HepG2 (cell line): Measurements from ENCODE around the gene PDILT. TPM values are rescaled to one million over a fixed set of nuclear protein-coding genes. Genes with fewer than 3 reads are reported as not detected.

Experiments used
- ARID3A ChIP-seq: IDR thresholded peaks from 2 replicates; pipeline ENCODE4 v1.6.1; 2012; ENCODE audit warnings: low read depth, low read length, improper control_type of control experiment
- ATAD3A ChIP-seq: sonication (generic); formaldehyde crosslinking; IDR thresholded peaks from 2 replicates; pipeline ENCODE4 v1.4.0; 2020; ENCODE audit warnings: missing genetic modification reagents
- CAMTA2 ChIP-seq: sonication (generic); formaldehyde crosslinking; IDR thresholded peaks from 2 replicates; pipeline ENCODE4 v1.4.0; 2020; ENCODE audit warnings: mild to moderate bottlenecking, missing genetic modification reagents, borderline replicate concordance
- DMAP1 ChIP-seq: IDR thresholded peaks from 2 replicates; pipeline ENCODE4 v1.6.1; 2016
- HMG20B ChIP-seq: conservative IDR thresholded peaks from 2 replicates; pipeline ENCODE4 v1.6.1; 2016; ENCODE audit warnings: missing genetic modification reagents, missing compliant biosample characterization
- MED13 ChIP-seq: sonication (generic); formaldehyde crosslinking; IDR thresholded peaks from 2 replicates; pipeline ENCODE4 v1.5.0; 2020; ENCODE audit warnings: missing genetic modification reagents
- MTF2 ChIP-seq: sonication (generic); formaldehyde crosslinking; IDR thresholded peaks from 2 replicates; pipeline ENCODE4 v1.5.0; 2020; ENCODE audit warnings: missing genetic modification reagents, borderline replicate concordance
- NR2C2 ChIP-seq: sonication (generic); formaldehyde crosslinking; IDR thresholded peaks from 2 replicates; pipeline ENCODE4 v1.4.0; 2020; ENCODE audit warnings: missing genetic modification reagents, mild to moderate bottlenecking, moderate library complexity, borderline replicate concordance
- SMARCC2 ChIP-seq: fragments of 450-650 bp; IDR thresholded peaks from 2 replicates; pipeline ENCODE4 v1.6.1; 2017; ENCODE audit warnings: antibody characterized with exemption, mild to moderate bottlenecking
- SNAPC4 ChIP-seq: sonication (generic); formaldehyde crosslinking; IDR thresholded peaks from 2 replicates; pipeline ENCODE4 v1.4.0; 2020; ENCODE audit warnings: mild to moderate bottlenecking, missing genetic modification reagents
- TARDBP ChIP-seq: sonication (generic); formaldehyde crosslinking; IDR thresholded peaks from 2 replicates; pipeline ENCODE4 v1.8.0; 2022; ENCODE audit warnings: mild to moderate bottlenecking, missing genetic modification reagents
- ZBTB14 ChIP-seq: sonication (generic); formaldehyde crosslinking; IDR thresholded peaks from 2 replicates; pipeline ENCODE4 v1.4.0; 2020; ENCODE audit warnings: missing genetic modification reagents
- ZFP82 ChIP-seq: sonication (generic); formaldehyde crosslinking; IDR thresholded peaks from 2 replicates; pipeline ENCODE4 v1.5.1; 2020; ENCODE audit warnings: mild to moderate bottlenecking, missing genetic modification reagents, borderline replicate concordance
- ZNF503 ChIP-seq: sonication (generic); formaldehyde crosslinking; IDR thresholded peaks from 2 replicates; pipeline ENCODE4 v1.4.0; 2020; ENCODE audit warnings: missing genetic modification reagents
- ZNF639 ChIP-seq: conservative IDR thresholded peaks from 2 replicates; pipeline ENCODE4 v1.6.1; 2018; ENCODE audit warnings: missing genetic modification reagents
- ZNF878 ChIP-seq: sonication (generic); formaldehyde crosslinking; IDR thresholded peaks from 2 replicates; pipeline ENCODE4 v1.8.1; 2023; ENCODE audit warnings: mild to moderate bottlenecking, missing genetic modification reagents, moderate library complexity
- polyA plus RNA-seq, 8 experiments: library from polyadenylated mRNA; depleted of rRNA in 3 of 8; stranded (reverse) in 7 of 8; unstranded in 1 of 8; fragments of >200 nt; fragmentation: Illumina TruSeq in 4 of 8; extraction: Trizol in 4 of 8; gene quantifications; 2 replicates each; pipeline versions ENCODE4 v1.2.1 to v1.2.3, GENCODE V29; 2011 to 2016; ENCODE audit warnings: low read depth in 4 of 8, missing spikeins in 1 of 8, mixed read lengths in 1 of 8; ENCODE audit not compliant: insufficient read depth in 1 of 8
- total RNA-seq, 5 experiments: library from RNA; depleted of rRNA; stranded (reverse); fragments of >200 nt; fragmentation: Illumina TruSeq; extraction: Trizol; gene quantifications; 2 replicates each; pipeline ENCODE4 v1.2.3, GENCODE V29; 2016; ENCODE audit warnings: low read depth in 1 of 5

PDILT gene
- total and polyA plus RNA-seq, 2 of the 13 experiments (the other 11 are each of a cell fraction or from before 2014, with no cell fraction given), result not detected

GRCh38 chr16:20424129-20424866 lies 19.8 kb upstream of the PDILT start (continued):
- TF ChIP-seq SNAPC4 (no peak), ARID3A (peak; percentile 78), NR2C2 (CRISPR knock-in tag) (peak; percentile 73), MTF2 (CRISPR knock-in tag) (no peak), ZNF639 (CRISPR knock-in tag) (no peak), MED13 (CRISPR knock-in tag) (peak; percentile 70; the same call in 1 of the 2 replicates), ATAD3A (no peak), ZNF878 (CRISPR knock-in tag) (peak; percentile 50; the same call in 1 of the 2 replicates), DMAP1 (peak; percentile 29; the same call in 1 of the 2 replicates), ZBTB14 (CRISPR knock-in tag) (no peak), HMG20B (CRISPR knock-in tag) (peak; percentile 72; the same call in 1 of the 2 replicates), ZNF503 (CRISPR knock-in tag) (no peak; the same call in none of the 2 replicates), ZFP82 (CRISPR knock-in tag) (no peak), SMARCC2 (0 out of 2 replicates have a peak, but pooled peaks have one; percentile 50), CAMTA2 (CRISPR knock-in tag) (no peak), TARDBP (CRISPR knock-in tag) (peak; percentile 78)
